ENCODE results near the gene TRPC1. TPM values are rescaled to one million over a fixed set of nuclear protein-coding genes. Genes with fewer than 3 reads are reported as not detected.
A peak's percentile ranks its signal among the peaks of the same experiment; 100 is the strongest.

Gene TRPC1
- total and polyA plus RNA-seq, 12 donors = 2.7 to 26.3 (median 5.8) TPM

GRCh38 chr3:142817897-142818296 is 94.1 kb downstream of the TRPC1 start:
- H3K27me3 ChIP-seq = peaks cover 6% of the 10 kb centered on the region
- no peak overlapping the region for H3K4me3 ChIP-seq
- H3K9me3 ChIP-seq (replicated peaks in 1 of 3) = no peaks in the 10 kb centered on the region
- no peaks in the 10 kb centered on the region for H3K36me3 ChIP-seq (replicated peaks in 1 of 2)
- no peak for DNase-seq
- H3K27ac ChIP-seq = no peak overlapping the region
- H3K4me1 ChIP-seq (replicated peaks in 1 of 2) = no peaks in the 10 kb centered on the region
- no peak for TF ChIP-seq POLR2A (IDR thresholded peaks at IDR 0.05)
- TF ChIP-seq, protein P1, sequence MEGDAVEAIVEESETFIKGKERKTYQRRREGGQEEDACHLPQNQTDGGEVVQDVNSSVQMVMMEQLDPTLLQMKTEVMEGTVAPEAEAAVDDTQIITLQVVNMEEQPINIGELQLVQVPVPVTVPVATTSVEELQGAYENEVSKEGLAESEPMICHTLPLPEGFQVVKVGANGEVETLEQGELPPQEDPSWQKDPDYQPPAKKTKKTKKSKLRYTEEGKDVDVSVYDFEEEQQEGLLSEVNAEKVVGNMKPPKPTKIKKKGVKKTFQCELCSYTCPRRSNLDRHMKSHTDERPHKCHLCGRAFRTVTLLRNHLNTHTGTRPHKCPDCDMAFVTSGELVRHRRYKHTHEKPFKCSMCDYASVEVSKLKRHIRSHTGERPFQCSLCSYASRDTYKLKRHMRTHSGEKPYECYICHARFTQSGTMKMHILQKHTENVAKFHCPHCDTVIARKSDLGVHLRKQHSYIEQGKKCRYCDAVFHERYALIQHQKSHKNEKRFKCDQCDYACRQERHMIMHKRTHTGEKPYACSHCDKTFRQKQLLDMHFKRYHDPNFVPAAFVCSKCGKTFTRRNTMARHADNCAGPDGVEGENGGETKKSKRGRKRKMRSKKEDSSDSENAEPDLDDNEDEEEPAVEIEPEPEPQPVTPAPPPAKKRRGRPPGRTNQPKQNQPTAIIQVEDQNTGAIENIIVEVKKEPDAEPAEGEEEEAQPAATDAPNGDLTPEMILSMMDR (IDR thresholded peaks at IDR 0.05) = no peak
- 63 to 75% (median 69%) methylated on average over 7 of the region's 7 CpGs for WGBS, 4 donors
- intact Hi-C loops (cut with DNase I) = no loop called here

DNA sequence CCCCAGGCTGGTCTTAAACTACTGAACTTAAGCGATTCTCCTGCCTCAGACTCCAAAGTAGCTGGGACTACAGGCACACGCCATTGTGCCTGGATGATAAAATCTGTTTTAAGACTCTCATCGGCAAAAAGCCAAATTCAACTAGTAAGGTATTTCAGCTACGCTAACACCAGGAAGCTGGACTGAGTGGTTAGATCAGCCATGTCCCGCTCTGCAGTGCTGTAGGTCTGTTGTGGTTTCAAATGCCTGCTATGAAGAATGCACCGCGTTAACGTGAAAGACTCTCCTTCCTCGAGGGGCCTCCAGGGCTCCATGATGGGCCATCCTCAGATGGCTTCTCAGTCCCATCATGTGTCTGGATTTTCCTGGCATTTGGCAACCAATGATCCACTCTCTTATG is 94.8 kb downstream of the TRPC1 start:
- Histone ChIP-seq H3K4me3 (no peak overlapping the region), H3K9me3 (replicated peaks in 1 of 3) (no peaks in the 10 kb centered on the region), H3K27me3 (peaks cover 6% of the 10 kb centered on the region), H3K4me1 (replicated peaks in 1 of 2) (no peaks in the 10 kb centered on the region), H3K27ac (no peak overlapping the region), H3K36me3 (replicated peaks in 1 of 2) (no peaks in the 10 kb centered on the region)
- WGBS, 4 donors = 92 to 97% (median 93%) methylated on average over 9 of the region's 9 CpGs
- intact Hi-C loops (cut with DNase I) = no loop called here
- TF ChIP-seq, protein P1 (IDR thresholded peaks at IDR 0.05) = no peak
- TF ChIP-seq POLR2A (IDR thresholded peaks at IDR 0.05) = no peak
- DNase-seq = no peak

- TF ChIP-seq, protein P1 (IDR thresholded peaks at IDR 0.05) = no peak
- TF ChIP-seq POLR2A (IDR thresholded peaks at IDR 0.05) = no peak
- Histone ChIP-seq H3K27me3 (peaks cover 6% of the 10 kb centered on the region), H3K4me3 (no peak overlapping the region), H3K9me3 (replicated peaks in 1 of 3) (no peaks in the 10 kb centered on the region), H3K4me1 (replicated peaks in 1 of 2) (no peaks in the 10 kb centered on the region), H3K36me3 (replicated peaks in 1 of 2) (no peaks in the 10 kb centered on the region), H3K27ac (no peak overlapping the region)
- intact Hi-C loops (cut with DNase I) = no loop called here
- DNase-seq = no peak
Measured at GRCh38 chr3:142819179-142819578, 95.3 kb downstream of the TRPC1 start.

DNA sequence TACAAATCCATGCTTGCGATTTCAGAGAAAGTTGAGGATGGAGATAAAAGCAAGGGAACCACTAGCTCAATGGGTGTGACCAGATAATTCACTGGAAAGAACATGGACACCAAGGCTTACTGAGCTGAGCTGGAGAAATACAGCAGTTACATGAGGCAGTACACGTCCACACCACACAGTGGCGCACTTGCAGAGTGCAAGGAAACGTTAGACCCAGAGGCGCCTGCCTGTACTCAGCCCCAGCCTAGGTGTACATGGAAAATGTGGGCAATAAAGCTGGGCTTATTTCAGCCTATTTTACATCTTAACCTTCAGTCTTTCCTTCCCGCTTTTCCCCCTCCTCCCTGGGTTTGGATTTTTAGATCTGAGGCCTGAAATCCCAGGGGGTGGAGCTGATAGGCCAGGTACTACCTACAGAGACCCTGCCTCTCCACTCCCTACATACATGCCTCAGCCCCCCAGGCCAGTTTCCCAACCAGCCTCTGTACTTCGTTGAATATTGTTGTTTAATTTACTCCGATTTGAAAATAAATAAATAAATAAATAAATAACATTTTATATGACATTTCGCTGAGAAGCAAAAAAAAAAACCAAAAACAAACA is 105.0 kb downstream of the TRPC1 start:
- DNase-seq = peak; percentile 73 to 94 (median 87)
- no peak overlapping the region for H3K27ac ChIP-seq
- no peaks in the 10 kb centered on the region for H3K9me3 ChIP-seq (replicated peaks in 1 of 3)
- TF ChIP-seq POLR2A (IDR thresholded peaks at IDR 0.05) = no peak
- TF ChIP-seq, protein P1 (IDR thresholded peaks at IDR 0.05) = peak; percentile 78 to 91 (median 87)
- intact Hi-C loops (cut with DNase I) = loop anchor here (5.0 to 10.0 kb wide), 2 partner anchors 163 to 244 kb away; no protein-coding TSS in a partner anchor
- no peaks in the 10 kb centered on the region for H3K4me1 ChIP-seq (replicated peaks in 1 of 2)
- no peaks in the 10 kb centered on the region for H3K27me3 ChIP-seq
- H3K4me3 ChIP-seq = no peak overlapping the region
- WGBS, 4 donors = 18 to 28% (median 22%) methylated on average over 9 of the region's 9 CpGs
- no peaks in the 10 kb centered on the region for H3K36me3 ChIP-seq (replicated peaks in 1 of 2)
